Embryonic facial prominence (tissue), 1 donor: Measurements from ENCODE around the gene HIF3A.
"Not testable (repeated sequence)": the region's sequence is repeated elsewhere in the genome, so short reads cannot be mapped to it uniquely, and the experiment has no call there.

Experiments
- DNase-seq: peaks from one replicate; pipeline ENCODE4 v3.0.0-alpha.2; 2016; ENCODE audit errors: extremely low spot score

Gene HIF3A

GRCh38 chr19:46291829-46292228 is 5.0 kb upstream of the HIF3A start:
- no peak for DNase-seq

GRCh38 chr19:46294494-46294893 is 2.3 kb upstream of the HIF3A start:
- no peak for DNase-seq

- DNase-seq, result no peak
These were observed 1.2 kb upstream of the HIF3A start for GRCh38 chr19:46295401-46296201.

DNA sequence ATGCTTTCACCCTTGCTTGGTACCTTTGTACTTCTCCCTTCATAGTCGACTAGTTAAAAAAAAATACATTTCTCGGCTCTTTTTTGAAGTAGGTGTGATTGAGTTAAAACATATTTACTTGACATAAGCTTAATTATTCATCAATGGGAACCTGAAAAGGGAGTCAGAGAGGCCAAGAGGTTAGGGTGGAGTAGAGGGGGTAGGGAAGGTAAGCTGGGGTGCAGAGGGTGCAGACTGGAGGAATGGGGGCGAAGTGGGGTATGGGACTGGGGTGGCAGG is 701 bp upstream of the HIF3A start:
- no peak for DNase-seq

DNA sequence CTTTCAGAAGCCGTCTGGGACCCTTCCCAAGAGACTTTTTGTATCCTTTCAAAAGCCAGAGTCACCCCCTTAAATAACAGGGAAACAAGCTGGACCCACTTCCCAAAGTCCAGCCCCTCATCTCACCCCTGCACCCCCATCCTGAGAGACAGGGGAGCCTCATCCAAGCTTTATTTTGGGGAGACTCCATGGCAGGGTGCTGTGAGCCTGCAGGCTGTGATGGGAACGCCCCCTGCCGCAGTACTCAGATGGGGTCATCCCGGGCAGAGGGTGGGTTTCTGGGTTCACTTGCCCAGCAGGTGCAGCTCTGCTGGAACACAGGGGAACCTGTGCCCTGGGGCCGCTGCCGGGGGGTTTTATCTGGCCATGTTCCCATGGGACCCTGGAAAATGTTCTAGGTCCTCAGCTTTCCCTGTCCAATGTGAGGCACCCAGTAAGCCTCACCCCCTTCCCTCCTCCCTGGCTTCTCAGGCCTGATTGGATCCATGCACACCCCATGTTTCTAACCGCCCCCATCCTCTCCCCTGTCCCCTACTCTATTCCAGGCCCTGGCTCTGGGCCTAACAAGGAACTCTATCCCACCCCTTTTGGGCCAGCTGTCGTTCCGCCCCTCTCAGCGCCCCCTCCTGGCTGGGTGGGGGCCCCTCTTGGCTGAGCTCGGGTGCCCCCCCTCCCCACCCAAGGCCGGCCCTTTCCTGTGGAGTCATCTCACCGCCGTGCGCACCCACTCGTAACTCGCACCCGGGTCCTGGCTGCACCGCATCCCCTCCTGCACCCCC is 1.0 kb downstream of the HIF3A start:
- peak; percentile 61 for DNase-seq

DNA sequence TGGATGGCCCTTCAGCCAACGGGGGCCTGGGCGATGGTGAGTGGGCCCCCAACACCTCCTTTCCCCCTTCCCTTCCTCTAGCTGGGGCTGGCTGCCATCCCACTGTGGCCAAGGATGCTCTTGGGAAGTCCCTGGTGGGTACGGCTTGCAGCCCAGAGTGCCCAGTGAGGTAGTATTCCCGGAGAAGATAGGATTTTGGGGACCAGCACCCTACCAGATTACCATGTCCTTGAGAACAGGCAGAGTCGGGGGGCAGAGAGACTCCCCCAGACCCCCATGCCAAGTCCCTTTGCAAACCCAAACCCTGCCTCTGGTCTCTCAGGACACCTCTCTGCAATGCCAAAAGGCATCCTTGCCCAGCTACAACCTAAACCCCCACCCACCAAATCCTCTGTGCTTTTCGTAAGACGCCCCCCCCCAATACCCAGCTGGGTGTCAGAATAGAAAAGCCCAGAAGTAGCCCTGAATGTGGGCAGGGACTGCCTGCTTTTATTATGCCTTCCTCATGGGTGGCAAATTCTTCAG is 1.7 kb downstream of the HIF3A start:
- no peak for DNase-seq

DNA sequence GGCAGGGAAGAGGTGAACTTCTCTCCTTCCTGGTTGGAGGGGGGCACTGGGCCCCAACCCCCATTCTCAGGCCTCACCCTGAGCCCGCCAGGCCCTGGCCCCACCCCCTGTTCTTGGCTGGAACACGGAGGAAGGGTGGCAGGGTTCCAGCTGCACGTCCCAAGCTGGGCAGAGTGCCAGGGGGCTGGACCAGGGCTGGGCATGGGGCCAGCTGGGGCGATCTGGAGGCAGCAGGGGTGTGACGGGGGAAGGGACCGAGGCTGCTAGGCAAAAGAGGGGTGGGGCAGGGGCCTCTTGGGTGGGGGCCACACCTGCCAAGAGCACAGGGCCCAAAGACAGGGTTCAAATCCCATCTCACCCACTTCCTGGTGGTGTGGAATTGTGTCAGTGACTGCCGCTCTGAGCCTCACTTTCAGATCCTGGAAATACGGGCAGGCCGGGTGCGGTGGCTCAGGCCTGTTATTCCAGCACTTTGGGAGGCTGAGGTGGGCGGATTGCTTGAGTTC is 2.2 kb downstream of the HIF3A start:
- DNase-seq, result peak; percentile 87

GRCh38 chr19:46299695-46300094 is 2.9 kb downstream of the HIF3A start:
- no peak for DNase-seq

- DNase-seq, result no peak
These were observed 6.5 kb downstream of the HIF3A start for GRCh38 chr19:46303322-46303690.

- DNase-seq, result peak; percentile 22
These were observed 7.0 kb downstream of the HIF3A start for GRCh38 chr19:46303691-46304397.

GRCh38 chr19:46306501-46306900 is 9.7 kb downstream of the HIF3A start:
- DNase-seq, result no peak

- DNase-seq, result no peak
These were observed 11.7 kb downstream of the HIF3A start for GRCh38 chr19:46308510-46308909.

DNA sequence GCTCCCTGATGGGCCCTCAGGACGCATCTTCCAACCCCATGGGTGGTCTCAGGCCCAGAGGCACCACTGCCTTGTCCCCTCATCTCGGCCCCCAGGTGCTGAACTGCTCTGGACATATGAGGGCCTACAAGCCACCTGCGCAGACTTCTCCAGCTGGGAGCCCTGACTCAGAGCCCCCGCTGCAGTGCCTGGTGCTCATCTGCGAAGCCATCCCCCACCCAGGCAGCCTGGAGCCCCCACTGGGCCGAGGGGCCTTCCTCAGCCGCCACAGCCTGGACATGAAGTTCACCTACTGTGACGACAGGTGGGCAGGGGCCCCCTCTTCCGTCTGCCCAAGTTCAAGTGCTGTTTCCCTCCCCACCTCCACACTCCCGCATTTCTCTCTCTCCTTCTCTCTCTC is 12.2 kb downstream of the HIF3A start:
- no peak for DNase-seq

DNA sequence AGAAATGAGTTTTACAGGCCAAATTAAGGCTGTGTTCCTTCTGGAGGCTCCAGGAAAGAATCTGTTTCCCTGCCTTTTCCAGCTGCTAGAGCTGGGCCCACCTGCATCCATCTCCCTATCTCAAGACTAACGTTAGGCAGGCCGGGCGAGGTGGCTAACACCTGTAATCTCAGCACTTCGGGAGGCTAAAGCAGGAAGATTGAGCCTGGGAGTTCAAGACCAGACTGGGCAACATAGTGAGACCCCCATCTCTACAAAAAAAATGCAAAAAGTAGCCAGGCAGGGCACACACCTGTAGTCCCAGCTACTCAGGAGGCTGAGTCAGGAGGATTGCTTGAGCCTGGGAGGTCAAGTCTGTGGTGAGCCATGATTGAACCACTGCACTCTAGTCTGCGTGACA is 14.6 kb downstream of the HIF3A start:
- no peak for DNase-seq

DNA sequence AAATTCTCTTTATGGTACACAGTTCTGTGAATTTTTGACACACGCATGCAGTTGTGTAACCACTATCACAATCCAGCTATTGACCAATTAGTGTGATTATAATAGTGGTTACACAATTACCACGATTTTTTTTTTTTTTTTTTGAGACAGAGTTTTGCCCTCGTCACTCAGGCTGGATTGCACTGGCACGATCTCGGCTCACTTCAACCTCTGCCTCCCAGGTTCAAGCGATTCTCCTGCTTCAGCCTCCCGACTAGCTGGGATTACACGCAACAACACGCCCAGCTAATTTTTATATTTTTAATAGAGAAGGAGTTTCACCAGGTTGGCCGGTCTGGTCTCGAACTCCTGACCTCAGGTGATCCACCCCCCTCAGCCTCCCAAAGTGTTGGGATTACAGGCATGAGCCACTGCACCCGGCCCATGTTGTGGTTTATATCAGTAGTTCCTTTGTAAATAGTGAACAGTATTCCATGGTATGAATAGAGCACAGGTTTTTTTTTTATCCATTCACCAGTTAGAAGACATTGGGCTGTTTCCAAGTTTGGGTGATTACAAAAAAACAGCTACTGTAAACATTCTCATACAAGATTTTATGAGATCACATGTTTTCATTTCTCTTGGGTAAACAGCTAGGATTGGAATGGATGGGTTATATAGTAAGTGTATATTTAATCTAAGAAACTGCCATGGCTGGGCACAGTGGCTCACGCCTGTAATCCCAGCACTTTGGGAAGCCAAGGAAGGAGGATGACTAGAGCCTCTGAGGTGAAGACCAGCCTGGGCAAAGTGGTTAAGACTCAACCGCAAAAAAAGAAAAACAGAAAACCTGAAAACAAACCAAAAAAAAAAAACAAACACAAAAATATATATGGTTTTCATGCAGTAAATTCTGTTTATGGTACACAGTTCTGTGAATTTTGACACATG is 17.0 kb downstream of the HIF3A start:
- not testable (repeated sequence) for DNase-seq

GRCh38 chr19:46317339-46317738 is 20.5 kb downstream of the HIF3A start:
- DNase-seq, result no peak

- DNase-seq, result no peak
These were observed 22.8 kb downstream of the HIF3A start for GRCh38 chr19:46319613-46320012.

- no peak for DNase-seq
These were observed 23.7 kb downstream of the HIF3A start for GRCh38 chr19:46320559-46320958.

DNA sequence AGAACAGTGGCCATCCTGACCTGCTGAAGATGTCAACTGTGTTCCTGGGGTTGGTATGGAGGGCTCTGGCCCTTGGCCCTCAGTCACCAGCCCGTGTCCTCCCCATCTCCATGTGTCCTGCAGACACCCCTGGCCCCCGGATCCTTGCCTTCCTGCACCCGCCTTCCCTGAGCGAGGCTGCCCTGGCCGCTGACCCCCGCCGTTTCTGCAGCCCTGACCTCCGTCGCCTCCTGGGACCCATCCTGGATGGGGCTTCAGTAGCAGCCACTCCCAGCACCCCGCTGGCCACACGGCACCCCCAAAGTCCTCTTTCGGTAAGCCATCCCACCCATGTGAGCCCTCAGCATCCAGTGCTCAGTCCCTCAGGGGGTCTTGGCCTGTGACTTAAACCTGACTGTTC is 24.8 kb downstream of the HIF3A start:
- DNase-seq, result no peak

DNA sequence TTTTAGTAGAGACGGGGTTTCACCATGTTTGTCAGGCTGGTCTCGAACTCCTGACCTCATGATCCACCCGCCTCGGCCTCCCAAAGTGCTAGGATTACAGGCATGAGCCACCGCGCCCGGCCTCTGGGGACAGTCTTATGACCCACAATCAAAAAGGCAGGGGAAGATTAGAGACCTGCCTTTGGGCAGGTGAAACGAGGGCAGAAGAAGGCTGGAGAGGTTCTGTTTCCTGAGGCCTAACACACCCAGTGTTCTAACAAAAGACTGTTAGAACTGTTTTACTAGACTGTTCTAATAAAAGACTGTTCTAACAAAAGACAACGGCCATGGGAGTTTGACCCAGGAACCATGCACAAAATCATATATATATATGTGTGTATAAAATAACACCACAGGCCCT is 26.4 kb downstream of the HIF3A start:
- DNase-seq, result not testable (repeated sequence)

DNA sequence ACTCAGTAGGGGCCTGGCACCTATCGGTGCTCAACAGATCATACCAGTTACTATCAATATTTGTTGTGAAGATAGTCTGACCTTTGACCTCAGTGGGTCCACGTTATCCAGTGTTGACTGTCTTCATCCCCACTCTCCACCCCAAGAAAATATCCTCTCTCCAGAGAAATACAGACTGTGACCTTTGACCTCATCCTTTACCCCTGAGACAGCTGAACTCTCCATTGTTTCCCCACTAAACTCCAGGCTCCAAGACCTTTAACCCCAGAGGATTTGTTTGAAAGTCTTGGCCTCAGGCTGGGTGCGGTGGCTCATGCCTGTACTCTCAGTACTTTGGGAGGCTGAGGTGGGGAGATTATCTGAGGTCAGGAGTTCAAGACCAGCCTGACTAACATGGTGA is 27.4 kb downstream of the HIF3A start:
- no peak for DNase-seq
